PC-9 (cell line): ENCODE data around the gene TRAF1. TPM values are rescaled to one million over a fixed set of nuclear protein-coding genes. Genes with fewer than 3 reads are reported as not detected.
A peak's percentile ranks its signal among the peaks of the same experiment; 100 is the strongest.

Experiments used
- BruUV-seq: library from RNA; stranded (reverse); fragments of 400-500 nt; replicated peaks from 2 replicates; lab custom pipeline; 2021; lab: Mats Ljungman, UMichigan
- CTCF ChIA-PET: fragments of 300-600 bp; sonication (Branson Sonifier 250); formaldehyde crosslinking; loops from one replicate; lab custom pipeline; 2022; ENCODE audit warnings: antibody characterized with exemption; lab: Charles Lee
- POLR2A ChIA-PET: fragments of 300-600 bp; sonication (Branson Sonifier 250); formaldehyde crosslinking; loops from one replicate; lab custom pipeline; 2022; ENCODE audit warnings: antibody characterized with exemption; ENCODE audit not compliant: unreplicated experiment; lab: Charles Lee
- DNase-seq, 2 experiments: peaks; one replicate each; pipeline versions ENCODE4 v3.0.0 to v3.0.0-alpha.2; 2015 to 2022; ENCODE audit warnings: mixed read lengths in 1 of 2
- H2AFZ ChIP-seq: fragments of 200-600 bp; sonication (generic); 2 replicates; pipeline ENCODE4 v1.8.1; 2017; ENCODE audit warnings: antibody characterized with exemption
- H3F3A ChIP-seq: fragments of 200-600 bp; sonication (generic); 2 replicates; pipeline ENCODE4 v1.8.1; 2017; ENCODE audit warnings: antibody characterized with exemption, mild to moderate bottlenecking, low read depth; ENCODE audit not compliant: insufficient read depth
- H3K27ac ChIP-seq: fragments of 200-600 bp; sonication (generic); 2 replicates; pipeline ENCODE4 v1.6.1; 2016; ENCODE audit warnings: mixed run types
- H3K27me3 ChIP-seq: fragments of 200-600 bp; sonication (generic); 2 replicates; pipeline ENCODE4 v1.6.1; 2016; ENCODE audit warnings: low read depth, mixed run types; ENCODE audit not compliant: insufficient read depth
- H3K36me3 ChIP-seq: fragments of 200-600 bp; sonication (generic); 2 replicates; pipeline ENCODE4 v1.6.1; 2016; ENCODE audit warnings: low read depth, mixed run types
- H3K4me1 ChIP-seq: fragments of 200-600 bp; sonication (generic); replicated peaks from 2 replicates; pipeline ENCODE4 v1.6.1; 2016; ENCODE audit warnings: mixed run types; ENCODE audit not compliant: insufficient read depth
- H3K4me2 ChIP-seq: fragments of 200-600 bp; sonication (generic); 2 replicates; pipeline ENCODE4 v1.6.1; 2017; ENCODE audit warnings: mixed run types
- H3K4me3 ChIP-seq: fragments of 200-600 bp; sonication (generic); 2 replicates; pipeline ENCODE4 v1.6.1; 2016; ENCODE audit warnings: mixed run types
- H3K79me2 ChIP-seq: fragments of 200-600 bp; sonication (generic); 2 replicates; pipeline ENCODE4 v1.6.1; 2017; ENCODE audit warnings: low read depth, mixed run types
- H3K9me2 ChIP-seq: fragments of 200-600 bp; sonication (generic); 2 replicates; pipeline ENCODE4 v1.8.1; 2017; ENCODE audit warnings: mild to moderate bottlenecking; ENCODE audit not compliant: insufficient read depth
- H3K9me3 ChIP-seq: fragments of 200-600 bp; sonication (generic); 2 replicates; pipeline ENCODE4 v1.8.1; 2016; ENCODE audit warnings: low read depth; ENCODE audit not compliant: insufficient read depth
- H4K20me1 ChIP-seq: fragments of 200-600 bp; sonication (generic); 2 replicates; pipeline ENCODE4 v1.8.1; 2017; ENCODE audit not compliant: insufficient read depth
- CTCF ChIP-seq: fragments of 200-600 bp; sonication (generic); conservative IDR thresholded peaks from 2 replicates; pipeline ENCODE4 v1.6.1; 2017; ENCODE audit warnings: mixed run types, antibody characterized with exemption, mild to moderate bottlenecking, moderate library complexity
- EZH2 ChIP-seq: fragments of 200-600 bp; sonication (generic); IDR thresholded peaks from 2 replicates; pipeline ENCODE4 v1.8.0; 2017; ENCODE audit warnings: antibody characterized with exemption, low read depth
- intact Hi-C: fragments of 100-400 bp; cut with micrococcal nuclease; formaldehyde crosslinking; loops from one replicate; pipeline ENCODE4 v1.10.0; 2022; ENCODE audit not compliant: unreplicated experiment
- total RNA-seq: library from RNA; stranded (reverse); gene quantifications from 2 replicates; pipeline ENCODE4 v1.2.3, GENCODE V29; 2021

TRAF1 gene
- total RNA-seq, 1 experiment from 2014 or later: 2.7 TPM

GRCh38 chr9:120868339-120868675 lies 58.3 kb downstream of the TRAF1 start:
- Histone ChIP-seq H3F3A (peaks cover 19% of the 10 kb centered on the region), H2AFZ (no peak overlapping the region), H3K27me3 (no peaks in the 10 kb centered on the region), H3K27ac (no peak overlapping the region), H3K9me3 (no peaks in the 10 kb centered on the region), H3K4me2 (peak overlapping the region; percentile 70), H3K9me2 (no peaks in the 10 kb centered on the region), H3K79me2 (no peaks in the 10 kb centered on the region), H3K4me1 (peaks cover 16% of the 10 kb centered on the region), H4K20me1 (no peaks in the 10 kb centered on the region), H3K4me3 (peak overlapping the region; percentile 21; the same call in 1 of the 2 replicates), H3K36me3 (no peaks in the 10 kb centered on the region)
- BruUV-seq: no TSS peak
- TF ChIP-seq CTCF (no peak), EZH2 (no peak)
- ChIA-PET POLR2A (no interaction called here), CTCF (interaction anchor here (0.6 kb wide), 1 partner anchor 42 kb away, joined by 3 read pairs; no protein-coding TSS in a partner anchor)
- intact Hi-C loops: loop anchor here (2.0 to 5.0 kb wide), 3 partner anchors 26 to 76 kb away; partner anchors contain the start of genes FBXW2 and PSMD5
- DNase-seq: no peak

GRCh38 chr9:120867676-120868338 lies 58.8 kb downstream of the TRAF1 start:
- Histone ChIP-seq H3K27me3 (no peaks in the 10 kb centered on the region), H3K36me3 (no peaks in the 10 kb centered on the region), H3K79me2 (no peaks in the 10 kb centered on the region), H3K27ac (no peak overlapping the region), H2AFZ (no peak overlapping the region), H3K4me1 (peaks cover 11% of the 10 kb centered on the region), H3K4me3 (peak overlapping the region; percentile 21; the same call in 1 of the 2 replicates), H3K9me2 (no peaks in the 10 kb centered on the region), H4K20me1 (no peaks in the 10 kb centered on the region), H3K9me3 (no peaks in the 10 kb centered on the region), H3K4me2 (peak overlapping the region; percentile 70), H3F3A (peaks cover 14% of the 10 kb centered on the region)
- ChIA-PET CTCF (interaction anchor here (0.6 kb wide), 1 partner anchor 16 kb away, joined by 4 read pairs; no protein-coding TSS in a partner anchor), POLR2A (no interaction called here)
- TF ChIP-seq CTCF (no peak), EZH2 (no peak)
- BruUV-seq: no TSS peak
- DNase-seq: no peak
- intact Hi-C loops: loop anchor here (2.0 to 5.0 kb wide), 3 partner anchors 25 to 76 kb away; partner anchors contain the start of genes FBXW2 and PSMD5

- Histone ChIP-seq H2AFZ (no peak overlapping the region), H3K4me1 (peaks cover 8% of the 10 kb centered on the region), H3K27me3 (no peaks in the 10 kb centered on the region), H3K4me3 (no peak overlapping the region), H3K36me3 (no peaks in the 10 kb centered on the region), H4K20me1 (no peaks in the 10 kb centered on the region), H3K27ac (no peak overlapping the region), H3K9me3 (no peaks in the 10 kb centered on the region), H3K9me2 (no peaks in the 10 kb centered on the region), H3F3A (peaks cover 12% of the 10 kb centered on the region), H3K79me2 (no peaks in the 10 kb centered on the region), H3K4me2 (no peak overlapping the region)
- ChIA-PET CTCF (no interaction called here), POLR2A (no interaction called here)
- no peak for TF ChIP-seq CTCF
- no peak for TF ChIP-seq EZH2
- DNase-seq: no peak
- intact Hi-C loops: loop anchor here (5.0 kb wide), 1 partner anchor 74 kb away; the partner anchor contains the start of gene FBXW2
- BruUV-seq: no TSS peak
Measured at GRCh38 chr9:120866651-120867050, 59.9 kb downstream of the TRAF1 start.
